Liver (tissue), 9 donors: Measurements from ENCODE around the gene CCDC32. TPM values are rescaled to one million over a fixed set of nuclear protein-coding genes. Genes with fewer than 3 reads are reported as not detected.

Source experiments
- DNase-seq: peaks from one replicate; pipeline ENCODE4 v3.0.0-alpha.2; 2017; ENCODE audit warnings: low spot score
- H3K27ac ChIP-seq, 2 donors: one replicate each; pipeline ENCODE4 v1.7.0; 2013; ENCODE audit warnings: inconsistent platforms in 2 of 2, low read length in 2 of 2, control low read depth in 1 of 2, low read depth in 1 of 2, mild to moderate bottlenecking in 1 of 2
- H3K27me3 ChIP-seq, 4 donors: one replicate each; pipeline versions ENCODE4 v1.6.1 to v1.7.0; 2013; ENCODE audit warnings: low read length in 3 of 4, inconsistent platforms in 1 of 4, mild to moderate bottlenecking in 1 of 4, moderate library complexity in 1 of 4; ENCODE audit not compliant: control insufficient read depth in 4 of 4, insufficient read depth in 4 of 4
- H3K36me3 ChIP-seq, 4 donors: one replicate each; pipeline versions ENCODE4 v1.6.1 to v1.7.0; 2013; ENCODE audit warnings: low read length in 3 of 4, mild to moderate bottlenecking in 3 of 4, low read depth in 1 of 4, moderate library complexity in 1 of 4; ENCODE audit not compliant: control insufficient read depth in 4 of 4, insufficient read depth in 3 of 4
- H3K4me1 ChIP-seq, 4 donors: one replicate each; pipeline versions ENCODE4 v1.6.1 to v1.7.0; 2013; ENCODE audit warnings: low read length in 3 of 4, mild to moderate bottlenecking in 3 of 4, moderate library complexity in 1 of 4; ENCODE audit not compliant: control insufficient read depth in 4 of 4, insufficient read depth in 4 of 4
- H3K4me3 ChIP-seq, 3 donors: one replicate each; pipeline versions ENCODE4 v1.6.1 to v1.7.0; 2013; ENCODE audit warnings: low read length in 3 of 3, control low read depth in 1 of 3, low read depth in 1 of 3, mild to moderate bottlenecking in 1 of 3
- H3K9ac ChIP-seq, 2 donors: one replicate each; pipeline ENCODE4 v1.7.0; 2013; ENCODE audit warnings: low read length in 2 of 2, mild to moderate bottlenecking in 2 of 2, moderate library complexity in 2 of 2, control low read depth in 1 of 2, low read depth in 1 of 2
- H3K9me3 ChIP-seq, 4 donors: one replicate each; pipeline versions ENCODE4 v1.6.1 to v1.7.0; 2013; ENCODE audit warnings: low read length in 3 of 4; ENCODE audit not compliant: control insufficient read depth in 4 of 4
- CTCF ChIP-seq: fragments of 150-350 bp; IDR thresholded peaks from 2 replicates; pipeline ENCODE4 v1.5.1; 2017; ENCODE audit warnings: improper control_type of control experiment, low read depth, low read length; ENCODE audit not compliant: missing input control
- EGR1 ChIP-seq, 2 donors: IDR thresholded peaks; 2 replicates each; pipeline ENCODE4 v1.6.1; 2016 to 2018; ENCODE audit warnings: antibody characterized with exemption in 2 of 2, low read depth in 2 of 2
- FOXA1 ChIP-seq: IDR thresholded peaks from 2 replicates; pipeline ENCODE4 v1.6.1; 2016; ENCODE audit warnings: antibody characterized with exemption
- FOXA2 ChIP-seq: IDR thresholded peaks from 2 replicates; pipeline ENCODE4 v1.6.1; 2016; ENCODE audit warnings: antibody characterized with exemption
- HNF4A ChIP-seq, 2 donors: conservative IDR thresholded peaks; 2 replicates each; pipeline ENCODE4 v1.6.1; 2016; ENCODE audit warnings: antibody characterized with exemption in 2 of 2, mild to moderate bottlenecking in 2 of 2
- HNF4G ChIP-seq: IDR thresholded peaks from 2 replicates; pipeline ENCODE4 v1.6.1; 2016; ENCODE audit warnings: antibody characterized with exemption
- NR2F2 ChIP-seq: IDR thresholded peaks from 2 replicates; pipeline ENCODE4 v1.6.1; 2016; ENCODE audit warnings: antibody characterized with exemption
- RAD21 ChIP-seq, 2 donors: IDR thresholded peaks; 2 replicates each; pipeline ENCODE4 v1.6.1; 2016; ENCODE audit warnings: antibody characterized with exemption in 2 of 2, mild to moderate bottlenecking in 2 of 2
- REST ChIP-seq: IDR thresholded peaks from 2 replicates; pipeline ENCODE4 v1.6.1; 2016; ENCODE audit warnings: antibody characterized with exemption, mild to moderate bottlenecking
- RXRA ChIP-seq, 2 donors: IDR thresholded peaks; 2 replicates each; pipeline ENCODE4 v1.6.1; 2017 to 2018; ENCODE audit warnings: antibody characterized with exemption in 2 of 2, mild to moderate bottlenecking in 1 of 2
- SP1 ChIP-seq: IDR thresholded peaks from 2 replicates; pipeline ENCODE4 v1.6.1; 2018; ENCODE audit warnings: antibody characterized with exemption, mild to moderate bottlenecking
- TAF1 ChIP-seq: conservative IDR thresholded peaks from 2 replicates; pipeline ENCODE4 v1.6.1; 2016; ENCODE audit warnings: antibody characterized with exemption, mild to moderate bottlenecking
- WGBS: extraction: QIAGEN DNeasy Blood & Tissue Kit; methylation state at CpG from one replicate; pipeline ENCODE4 v1.1.7; 2013; 5-methylcytosine and 5-hydroxymethylcytosine counted together
- polyA plus RNA-seq, 2 donors: library from polyadenylated mRNA; stranded (reverse) in 1 of 2; unstranded in 1 of 2; fragments of 200-250 nt in 1 of 2; fragments of >200 nt in 1 of 2; fragmentation: Nextera tagmentation in 1 of 2; extraction: Ambion mirVana in 1 of 2; gene quantifications; one replicate each; pipeline versions ENCODE4 v1.2.1 to v1.2.3, GENCODE V29; 2013 to 2015
- total RNA-seq, 2 donors: library from RNA; depleted of rRNA; stranded (reverse); fragments of >200 nt; gene quantifications; one replicate each; pipeline ENCODE4 v1.2.3, GENCODE V29; 2014
- TF ChIP-seq, protein P1 (sequence below): IDR thresholded peaks from 2 replicates; pipeline ENCODE4 v1.6.1; 2016; ENCODE audit warnings: antibody characterized with exemption
- TF ChIP-seq, protein P2 (sequence below): IDR thresholded peaks from 2 replicates; pipeline ENCODE4 v1.6.1; 2016; ENCODE audit warnings: antibody characterized with exemption
- TF ChIP-seq, protein P3 (sequence below): IDR thresholded peaks from 2 replicates; pipeline ENCODE4 v1.6.1; 2016; ENCODE audit warnings: antibody characterized with exemption
- donor health status: healthy.
- donor health status: healthy.
- donor health status: healthy.
- donor health status: healthy.
- donor health status: healthy.

The CCDC32 gene
- total and polyA plus RNA-seq, 4 donors: 7.9 to 13.5 (median 8.9) TPM

- peaks cover 0 to 6% (median 6%) of the 10 kb centered on the region in 4 donors for H3K4me1 ChIP-seq
- H3K27ac ChIP-seq: no peak overlapping the region
- H3K4me3 ChIP-seq: no peak overlapping the region
- no peak overlapping the region for H3K9ac ChIP-seq
- no peaks in the 10 kb centered on the region for H3K27me3 ChIP-seq
- no peaks in the 10 kb centered on the region for H3K9me3 ChIP-seq
- no peak for TF ChIP-seq EGR1 (IDR thresholded peaks at IDR 0.05; ENCODE audit: low read depth in 2 of 2)
- TF ChIP-seq TAF1: no peak
- no peak for TF ChIP-seq HNF4A (conservative IDR thresholded peaks at IDR 0.05)
- TF ChIP-seq HNF4G: no peak
- no peak for TF ChIP-seq FOXA1
- TF ChIP-seq, protein P1, sequence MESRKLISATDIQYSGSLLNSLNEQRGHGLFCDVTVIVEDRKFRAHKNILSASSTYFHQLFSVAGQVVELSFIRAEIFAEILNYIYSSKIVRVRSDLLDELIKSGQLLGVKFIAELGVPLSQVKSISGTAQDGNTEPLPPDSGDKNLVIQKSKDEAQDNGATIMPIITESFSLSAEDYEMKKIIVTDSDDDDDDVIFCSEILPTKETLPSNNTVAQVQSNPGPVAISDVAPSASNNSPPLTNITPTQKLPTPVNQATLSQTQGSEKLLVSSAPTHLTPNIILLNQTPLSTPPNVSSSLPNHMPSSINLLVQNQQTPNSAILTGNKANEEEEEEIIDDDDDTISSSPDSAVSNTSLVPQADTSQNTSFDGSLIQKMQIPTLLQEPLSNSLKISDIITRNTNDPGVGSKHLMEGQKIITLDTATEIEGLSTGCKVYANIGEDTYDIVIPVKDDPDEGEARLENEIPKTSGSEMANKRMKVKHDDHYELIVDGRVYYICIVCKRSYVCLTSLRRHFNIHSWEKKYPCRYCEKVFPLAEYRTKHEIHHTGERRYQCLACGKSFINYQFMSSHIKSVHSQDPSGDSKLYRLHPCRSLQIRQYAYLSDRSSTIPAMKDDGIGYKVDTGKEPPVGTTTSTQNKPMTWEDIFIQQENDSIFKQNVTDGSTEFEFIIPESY: no peak
- TF ChIP-seq NR2F2: no peak
- TF ChIP-seq CTCF: no peak
- TF ChIP-seq, protein P2, sequence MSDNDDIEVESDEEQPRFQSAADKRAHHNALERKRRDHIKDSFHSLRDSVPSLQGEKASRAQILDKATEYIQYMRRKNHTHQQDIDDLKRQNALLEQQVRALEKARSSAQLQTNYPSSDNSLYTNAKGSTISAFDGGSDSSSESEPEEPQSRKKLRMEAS: no peak
- TF ChIP-seq SP1: no peak
- TF ChIP-seq RXRA (IDR thresholded peaks at IDR 0.05): no peak
- no peak for TF ChIP-seq REST
- H3K36me3 ChIP-seq: peaks cover 0 to 16% (median 13%) of the 10 kb centered on the region in 4 donors
- DNase-seq: no peak
Measured at GRCh38 chr15:40575113-40575512, 10.3 kb upstream of the CCDC32 start.

DNA sequence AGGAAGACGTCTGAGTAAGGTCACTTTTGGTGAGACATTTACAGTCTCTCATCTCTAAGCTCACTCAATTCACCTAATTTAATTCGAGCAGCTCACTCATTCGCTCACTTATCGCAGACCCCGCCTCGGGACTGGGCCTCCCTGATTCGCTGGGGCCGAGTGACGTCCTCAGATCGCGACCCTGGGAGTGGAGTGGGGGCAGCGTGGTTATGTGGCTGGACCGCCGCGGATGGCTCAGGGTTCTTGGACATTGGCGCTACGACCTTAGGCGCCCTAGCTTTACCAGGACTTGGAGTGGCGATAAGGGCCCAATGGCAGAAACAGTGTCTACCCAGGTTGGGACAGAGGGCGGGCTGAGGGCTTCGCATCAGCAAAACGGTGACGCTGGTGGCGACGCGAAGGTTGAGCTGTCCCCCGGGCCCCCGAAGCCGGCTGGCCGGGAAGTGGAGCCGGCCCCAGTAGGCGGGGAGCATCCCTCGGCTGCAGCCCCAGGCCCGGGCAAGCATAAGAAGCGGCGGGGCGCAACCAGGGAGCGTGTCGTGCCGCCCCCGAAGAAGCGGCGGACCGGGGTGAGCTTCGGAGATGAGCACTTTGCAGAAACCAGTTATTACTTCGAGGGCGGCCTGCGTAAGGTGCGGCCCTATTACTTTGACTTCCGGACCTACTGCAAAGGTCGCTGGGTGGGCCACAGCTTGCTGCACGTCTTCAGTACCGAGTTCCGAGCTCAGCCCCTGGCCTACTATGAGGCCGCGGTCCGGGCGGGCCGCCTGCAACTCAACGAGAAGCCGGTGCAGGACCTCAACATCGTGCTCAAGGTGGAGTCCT, 4.5 kb upstream of the CCDC32 start, which contains the start of gene RPUSD2:
Gene RPUSD2 (plus strand): TSS at position 171 of the 825 bp plus-strand sequence. CDS start 39 bp downstream, at position 210.
- no peaks in the 10 kb centered on the region for H3K9me3 ChIP-seq
- peak; percentile 95 for DNase-seq
- peaks cover 0 to 14% (median 13%) of the 10 kb centered on the region in 4 donors for H3K36me3 ChIP-seq
- H3K27ac ChIP-seq: peak within 1 kb of the TSS; percentile 52 to 74
- no peaks in the 10 kb centered on the region for H3K27me3 ChIP-seq
- H3K4me3 ChIP-seq: peak within 1 kb of the TSS; percentile 74 to 97 (median 83)
- peak within 1 kb of the TSS; percentile 71 to 75 for H3K9ac ChIP-seq
- under 1% methylated on average over 62 of the region's 62 CpGs for WGBS
- peaks cover 1 to 25% (median 18%) of the 10 kb centered on the region in 4 donors for H3K4me1 ChIP-seq
- TF ChIP-seq RXRA (IDR thresholded peaks at IDR 0.05): peak in 1 of 2 donors; percentile 75
- TF ChIP-seq HNF4A (conservative IDR thresholded peaks at IDR 0.05): peak; percentile 10 to 18
- TF ChIP-seq RAD21 (IDR thresholded peaks at IDR 0.05): peak in 1 of 2 donors; percentile 24
- TF ChIP-seq, protein P3, sequence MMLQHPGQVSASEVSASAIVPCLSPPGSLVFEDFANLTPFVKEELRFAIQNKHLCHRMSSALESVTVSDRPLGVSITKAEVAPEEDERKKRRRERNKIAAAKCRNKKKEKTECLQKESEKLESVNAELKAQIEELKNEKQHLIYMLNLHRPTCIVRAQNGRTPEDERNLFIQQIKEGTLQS: no peak
- TF ChIP-seq, protein P1: no peak
- TF ChIP-seq FOXA2: no peak
- no peak for TF ChIP-seq EGR1 (IDR thresholded peaks at IDR 0.05; ENCODE audit: low read depth in 2 of 2)
- peak; percentile 71 for TF ChIP-seq SP1
- no peak for TF ChIP-seq FOXA1
- TF ChIP-seq CTCF: no peak
